OCI-LY1 (cell line): ENCODE results near the gene PLAA.
A peak's percentile ranks its signal among the peaks of the same experiment; 100 is the strongest.

ENCODE experiments used
- H2AFZ ChIP-seq: fragments of 200-600 bp; sonication (generic), shearing (Covaris generic); 2 replicates; pipeline ENCODE4 v1.6.0; 2014; ENCODE audit warnings: antibody characterized with exemption, mild to moderate bottlenecking, low read length
- H3F3A ChIP-seq: fragments of 200-600 bp; sonication (generic), shearing (Covaris generic); 2 replicates; pipeline ENCODE4 v1.6.0; 2014; ENCODE audit warnings: mild to moderate bottlenecking, antibody characterized with exemption, low read length, moderate library complexity; ENCODE audit not compliant: insufficient read depth
- H3K27ac ChIP-seq: fragments of 200-600 bp; sonication (generic); 2 replicates; pipeline ENCODE4 v1.5.1; 2014; ENCODE audit warnings: low read length, mixed run types, mild to moderate bottlenecking, low read depth; ENCODE audit not compliant: poor library complexity, severe bottlenecking
- H3K27me3 ChIP-seq: fragments of 200-600 bp; sonication (generic); 2 replicates; pipeline ENCODE4 v1.6.0; 2014; ENCODE audit warnings: antibody characterized with exemption, mild to moderate bottlenecking, low read length, moderate library complexity; ENCODE audit not compliant: insufficient read depth
- H3K36me3 ChIP-seq: fragments of 200-600 bp; sonication (generic); 2 replicates; pipeline ENCODE4 v1.6.1; 2014; ENCODE audit warnings: mild to moderate bottlenecking, antibody characterized with exemption, low read length, moderate library complexity, mixed read lengths; ENCODE audit not compliant: insufficient read depth
- H3K4me1 ChIP-seq: fragments of 200-600 bp; sonication (generic); 2 replicates; pipeline ENCODE4 v1.5.1; 2014; ENCODE audit warnings: mild to moderate bottlenecking, low read length, moderate library complexity; ENCODE audit not compliant: insufficient read depth, severe bottlenecking
- H3K4me2 ChIP-seq: fragments of 200-600 bp; sonication (generic), shearing (Covaris generic); 2 replicates; pipeline ENCODE4 v1.6.1; 2014; ENCODE audit warnings: low read length
- H3K4me3 ChIP-seq: fragments of 200-600 bp; sonication (generic); 2 replicates; pipeline ENCODE4 v1.5.1; 2014; ENCODE audit warnings: low read length, low read depth, mild to moderate bottlenecking, mixed read lengths; ENCODE audit not compliant: poor library complexity, severe bottlenecking
- H3K79me2 ChIP-seq: fragments of 200-600 bp; shearing (Covaris generic); 2 replicates; pipeline ENCODE4 v1.6.1; 2016; ENCODE audit warnings: mixed run types, low read length, mixed read lengths; ENCODE audit not compliant: insufficient read depth
- H3K9ac ChIP-seq: fragments of 200-600 bp; sonication (generic), shearing (Covaris generic); 2 replicates; pipeline ENCODE4 v1.6.1; 2014; ENCODE audit warnings: mild to moderate bottlenecking, low read length, mixed read lengths
- H3K9me2 ChIP-seq: fragments of 200-600 bp; sonication (generic), shearing (Covaris generic); 2 replicates; pipeline ENCODE4 v1.6.1; 2014; ENCODE audit warnings: low read depth, mild to moderate bottlenecking, low read length, mixed read lengths
- H3K9me3 ChIP-seq: fragments of 200-600 bp; shearing (Covaris generic); 2 replicates; pipeline ENCODE4 v1.6.1; 2014; ENCODE audit warnings: low read length, mixed read lengths
- H4K20me1 ChIP-seq: fragments of 200-600 bp; sonication (generic), shearing (Covaris generic); 2 replicates; pipeline ENCODE4 v1.6.0; 2016; ENCODE audit warnings: mild to moderate bottlenecking, low read length; ENCODE audit not compliant: insufficient read depth
- CTCF ChIP-seq: fragments of 200-600 bp; sonication (generic), shearing (Covaris generic); IDR thresholded peaks from 2 replicates; pipeline ENCODE4 v1.5.1; 2017; ENCODE audit warnings: mild to moderate bottlenecking, antibody characterized with exemption, low read length, moderate library complexity, mixed read lengths
- EZH2 ChIP-seq: fragments of 200-600 bp; sonication (generic), shearing (Covaris generic); IDR thresholded peaks from 2 replicates; pipeline ENCODE4 v1.8.0; 2017; ENCODE audit warnings: borderline replicate concordance, mixed run types, mild to moderate bottlenecking, antibody characterized with exemption, low read length, moderate library complexity, mixed read lengths

Gene PLAA

DNA sequence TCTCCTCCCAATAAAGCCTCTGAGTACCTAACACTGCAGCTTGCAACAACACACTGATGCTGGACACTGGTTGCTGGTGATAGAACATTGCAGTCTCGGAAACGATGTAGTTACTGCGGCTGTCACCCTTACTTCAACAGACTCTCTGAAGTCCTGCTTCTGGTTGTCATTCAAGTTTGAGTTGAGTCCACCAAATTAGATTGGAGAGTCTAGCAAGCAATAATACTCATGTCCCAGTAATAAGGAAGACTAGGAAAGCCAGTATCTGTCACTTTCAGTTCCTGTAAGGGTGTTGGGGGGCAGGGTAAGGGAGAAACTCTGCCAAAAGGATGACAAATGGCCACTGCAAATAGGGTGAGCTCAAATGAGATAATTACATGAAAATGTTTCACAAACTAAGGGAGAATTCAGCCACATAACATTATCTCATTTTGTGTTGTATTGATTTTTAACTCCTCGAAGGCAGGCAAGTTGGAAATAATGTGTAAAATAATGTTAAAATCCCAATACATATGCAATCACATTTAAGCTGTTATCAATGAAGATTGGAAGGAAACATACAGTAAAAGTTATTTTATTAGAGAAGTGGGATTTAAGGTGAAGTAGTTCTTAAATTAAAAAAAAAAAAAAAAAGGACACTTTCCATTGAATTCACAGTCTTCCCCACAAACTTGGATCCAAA, 8.3 kb upstream of the PLAA start:
- Histone ChIP-seq H3K4me3 (peak overlapping the region; percentile 73), H3K4me2 (peak overlapping the region; percentile 81), H3K9me3 (no peaks in the 10 kb centered on the region), H3K9ac (peak overlapping the region; percentile 76), H2AFZ (peak overlapping the region; percentile 54), H3K79me2 (no peaks in the 10 kb centered on the region), H3K27me3 (no peaks in the 10 kb centered on the region), H3K27ac (peak overlapping the region; percentile 61), H3K9me2 (no peaks in the 10 kb centered on the region), H3K4me1 (peaks cover 29% of the 10 kb centered on the region), H3K36me3 (no peaks in the 10 kb centered on the region), H4K20me1 (no peaks in the 10 kb centered on the region), H3F3A (no peaks in the 10 kb centered on the region)
- no peak for TF ChIP-seq CTCF
- TF ChIP-seq EZH2: no peak

- Histone ChIP-seq H3K36me3 (no peaks in the 10 kb centered on the region), H4K20me1 (no peaks in the 10 kb centered on the region), H3K9me3 (no peaks in the 10 kb centered on the region), H3K4me2 (no peak overlapping the region), H3K27me3 (no peaks in the 10 kb centered on the region), H3K9me2 (no peaks in the 10 kb centered on the region), H2AFZ (no peak overlapping the region), H3K4me1 (peaks cover 29% of the 10 kb centered on the region), H3K9ac (no peak overlapping the region), H3F3A (no peaks in the 10 kb centered on the region), H3K79me2 (no peaks in the 10 kb centered on the region), H3K27ac (peak overlapping the region; percentile 5), H3K4me3 (no peak overlapping the region)
- TF ChIP-seq CTCF (0 out of 2 replicates have a peak, but pooled peaks have one; percentile 8), EZH2 (no peak)
These were observed 7.0 kb upstream of the PLAA start for GRCh38 chr9:26954050-26954508.

DNA sequence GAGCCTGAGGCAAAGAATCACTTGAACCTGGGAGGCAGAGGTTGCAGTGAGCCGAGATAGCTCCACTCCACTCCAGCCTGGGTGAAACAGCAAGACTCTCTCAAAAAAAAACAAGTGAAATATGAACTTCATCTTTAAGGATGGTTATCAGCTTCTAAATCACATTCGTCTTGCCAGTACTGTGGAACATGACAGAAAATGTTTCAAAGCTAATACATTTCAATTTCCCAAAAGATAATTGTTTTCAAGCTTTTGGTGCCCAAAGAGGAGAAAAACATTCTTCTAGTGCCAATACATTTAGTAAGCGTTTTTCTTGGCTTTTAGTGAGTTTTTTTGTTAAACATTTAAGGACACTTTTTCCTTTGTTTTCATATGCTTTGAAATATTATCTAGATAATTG, 4.8 kb upstream of the PLAA start:
- Histone ChIP-seq H3K9ac (no peak overlapping the region), H3K27me3 (no peaks in the 10 kb centered on the region), H2AFZ (no peak overlapping the region), H4K20me1 (no peaks in the 10 kb centered on the region), H3K9me2 (no peaks in the 10 kb centered on the region), H3K4me1 (peaks cover 31% of the 10 kb centered on the region), H3K79me2 (peaks cover 1% of the 10 kb centered on the region), H3K27ac (no peak overlapping the region), H3F3A (no peaks in the 10 kb centered on the region), H3K36me3 (no peaks in the 10 kb centered on the region), H3K9me3 (no peaks in the 10 kb centered on the region), H3K4me2 (no peak overlapping the region), H3K4me3 (no peak overlapping the region)
- TF ChIP-seq CTCF: no peak
- TF ChIP-seq EZH2: no peak
